ENCODE data around the gene CCDC146.
A peak's percentile ranks its signal among the peaks of the same experiment; 100 is the strongest.
"Not testable (repeated sequence)": the region's sequence is repeated elsewhere in the genome, so short reads cannot be mapped to it uniquely, and the experiment has no call there.

CCDC146 gene

DNA sequence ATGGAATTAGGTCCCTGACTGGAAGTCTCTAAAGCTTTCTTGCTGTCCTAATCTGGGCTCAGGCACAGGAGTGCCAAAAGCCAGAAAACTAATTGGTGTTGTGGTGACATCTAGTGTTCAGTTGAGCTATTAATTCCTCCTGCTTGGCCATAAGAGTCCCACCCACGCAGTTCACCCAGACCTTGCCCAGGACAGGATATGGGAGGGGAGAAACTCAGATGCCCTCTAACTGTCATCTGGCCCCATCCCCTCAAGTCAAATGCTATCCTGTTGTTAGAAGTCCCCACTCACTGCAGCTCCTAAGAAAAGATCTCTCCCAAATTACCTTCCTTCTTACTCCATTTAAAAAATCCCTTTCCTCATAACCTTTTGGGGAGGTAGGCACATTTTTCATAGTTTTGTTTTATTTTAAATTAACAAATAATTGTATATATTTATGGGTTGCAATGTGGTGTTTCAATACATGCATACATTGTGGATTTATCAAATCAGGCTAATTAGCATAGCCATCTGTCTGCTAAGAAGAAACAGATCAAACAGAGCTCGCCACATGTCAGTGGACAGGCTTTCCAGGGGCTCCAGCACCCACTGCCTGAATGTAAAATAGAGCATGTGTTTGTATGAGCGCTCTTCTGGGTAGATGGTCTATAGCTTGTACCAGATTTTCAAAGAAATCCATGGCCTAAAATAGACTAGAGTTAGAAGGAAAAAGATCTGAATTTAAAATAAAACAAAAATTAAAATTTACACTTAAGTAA, 209.7 kb downstream of the CCDC146 start:
- DNase-seq = peak; percentile 58 to 88 (median 81)

DNA sequence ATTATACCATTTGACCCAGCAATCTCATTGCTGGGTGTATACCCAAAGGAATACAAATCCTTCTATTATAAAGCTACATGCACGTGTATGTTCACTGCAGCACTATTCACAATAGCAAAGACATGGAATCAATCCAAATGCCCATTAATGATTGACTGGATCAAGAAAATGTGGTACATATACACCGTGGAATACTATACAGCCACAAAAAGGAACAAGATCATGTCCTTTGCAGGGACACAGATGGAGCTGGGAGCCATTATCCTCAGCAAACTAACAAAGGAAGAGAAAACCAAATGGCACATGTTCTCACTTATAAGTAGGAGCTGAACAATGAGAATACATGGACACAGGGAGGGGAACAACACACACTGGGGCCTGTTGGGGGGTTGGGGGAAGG, 211.6 kb downstream of the CCDC146 start:
- DNase-seq = not testable (repeated sequence)

DNA sequence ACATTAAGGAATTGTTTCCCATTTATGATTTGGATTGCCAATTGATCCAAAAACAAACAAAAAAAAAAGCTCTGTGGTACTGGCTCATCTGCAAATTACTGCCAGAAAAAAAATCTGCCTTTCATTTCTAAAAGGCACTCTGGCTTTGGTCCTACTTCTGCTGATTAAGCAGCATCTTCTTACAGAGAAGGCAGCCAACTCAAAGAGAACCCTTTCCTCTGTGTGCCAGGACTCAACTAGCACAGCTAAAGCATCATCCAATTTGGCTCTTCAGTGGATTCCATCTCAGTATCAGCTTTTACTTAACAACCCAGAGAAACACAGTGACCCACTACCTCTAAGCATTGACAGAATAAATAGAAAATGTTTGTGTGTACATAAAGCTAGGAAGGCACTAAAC, 213.2 kb downstream of the CCDC146 start:
- DNase-seq = no peak

DNA sequence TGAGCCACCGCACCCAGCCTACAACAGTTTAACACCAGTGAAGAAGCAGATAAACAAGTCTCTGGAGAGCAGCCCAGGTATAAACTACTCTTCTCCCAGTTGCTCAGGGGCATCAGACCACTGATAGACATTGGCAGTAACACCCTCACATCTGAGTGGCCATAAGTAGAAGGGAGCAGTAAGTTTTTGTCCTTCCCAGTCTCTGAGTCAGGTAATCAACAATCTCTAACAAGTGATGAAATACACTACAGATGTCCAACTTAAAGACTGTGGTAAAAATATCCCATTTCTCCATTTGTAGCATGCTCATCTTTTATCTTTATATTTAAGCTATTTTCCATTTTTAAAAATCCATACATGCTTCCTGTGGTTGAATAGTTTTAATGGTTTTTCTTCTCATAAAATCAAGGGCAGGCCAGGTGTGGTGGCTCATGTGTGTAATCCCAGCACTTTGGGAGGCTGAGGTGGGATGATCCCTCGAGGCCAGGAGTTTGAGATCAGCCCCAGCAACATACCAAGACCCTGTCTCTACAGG, 215.1 kb downstream of the CCDC146 start:
- DNase-seq = no peak

DNA sequence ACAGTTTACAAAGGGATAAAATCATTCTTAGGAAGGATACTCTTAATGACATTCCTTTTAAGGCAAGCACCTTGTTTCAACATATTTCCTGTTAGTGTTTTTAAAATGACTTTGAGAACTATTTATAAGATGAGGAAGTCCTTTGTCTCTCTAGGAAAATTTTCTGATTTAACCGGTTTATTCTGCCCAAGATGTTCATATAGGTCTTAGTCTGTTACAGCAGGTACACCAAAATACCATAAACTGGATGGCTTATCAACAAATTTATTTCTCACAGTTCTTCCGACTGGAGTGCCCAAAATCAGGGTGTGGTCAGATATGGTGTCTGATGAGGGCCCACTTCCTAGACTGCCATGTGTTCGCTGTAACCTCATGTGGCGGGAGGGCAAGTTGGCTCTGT, 215.8 kb downstream of the CCDC146 start:
- DNase-seq = no peak

GRCh38 chr7:77338883-77339629, 216.6 kb downstream of the CCDC146 start:
- DNase-seq = no peak

DNA sequence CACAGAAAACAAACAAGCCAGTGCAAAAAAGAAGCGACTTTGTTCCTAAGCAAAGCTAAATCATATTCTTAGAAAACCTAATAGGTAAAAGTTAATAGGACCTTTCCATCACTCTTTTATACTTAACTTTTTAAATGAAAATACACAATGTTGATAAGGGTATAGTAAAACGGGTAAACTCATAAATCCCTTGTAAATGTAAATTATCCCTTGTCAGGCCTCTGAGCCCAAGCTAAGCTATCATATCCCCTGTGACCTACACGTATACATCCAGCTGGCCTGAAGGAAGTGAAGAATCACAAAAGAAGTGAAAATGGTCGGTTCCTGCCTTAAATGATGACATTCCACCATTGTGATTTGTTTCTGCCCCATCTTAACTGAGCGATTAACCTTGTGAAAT, 217.3 kb downstream of the CCDC146 start:
- DNase-seq = no peak

Data from NCI-H1417 (cell line).